Upper lobe of left lung (tissue), 6 donors: ENCODE data around the gene HPRT1. TPM values are rescaled to one million over a fixed set of nuclear protein-coding genes. Genes with fewer than 3 reads are reported as not detected.

Source experiments
- ATAC-seq, 2 donors: fragments of 200-7000 bp; cut with Tn5 transposase; one replicate each; pipeline ENCODE4 v1.9.1; 2022; ENCODE audit warnings: mild to moderate bottlenecking in 2 of 2, moderate library complexity in 2 of 2; ENCODE audit not compliant: low FRiP score in 2 of 2
- DNase-seq, 2 donors: peaks; one replicate each; pipeline ENCODE4 v3.0.0-alpha.2; 2019 to 2020
- H3K27ac ChIP-seq, 4 donors: fragments of 200-600 bp; sonication (generic); one replicate each; pipeline ENCODE4 v1.5.1; 2016 to 2019
- H3K27me3 ChIP-seq, 4 donors: fragments of 200-600 bp; sonication (generic); one replicate each; pipeline ENCODE4 v1.5.1; 2017 to 2019
- H3K36me3 ChIP-seq, 4 donors: fragments of 200-600 bp; sonication (generic); one replicate each; pipeline ENCODE4 v1.5.1; 2016 to 2019
- H3K4me1 ChIP-seq, 4 donors: fragments of 200-600 bp; sonication (generic); one replicate each; pipeline ENCODE4 v1.5.1; 2018 to 2019
- H3K4me3 ChIP-seq, 4 donors: fragments of 200-600 bp; sonication (generic); one replicate each; pipeline ENCODE4 v1.5.1; 2017 to 2019; ENCODE audit warnings: mild to moderate bottlenecking in 2 of 4, moderate library complexity in 1 of 4
- H3K9me3 ChIP-seq, 4 donors: fragments of 200-600 bp; sonication (generic); one replicate each; pipeline ENCODE4 v1.5.1; 2018 to 2019
- EP300 ChIP-seq, 4 donors: sonication (generic); formaldehyde crosslinking; IDR thresholded peaks; one replicate each; pipeline ENCODE4 v1.5.1; 2017; ENCODE audit warnings: antibody characterized with exemption in 4 of 4, control low read depth in 2 of 4
- POLR2A ChIP-seq, 4 donors: fragments of 450-650 bp; IDR thresholded peaks; one replicate each; pipeline ENCODE4 v1.5.1; 2016 to 2017; ENCODE audit warnings: antibody characterized with exemption in 4 of 4, mild to moderate bottlenecking in 2 of 4
- POLR2AphosphoS5 ChIP-seq, 2 donors: sonication (generic); formaldehyde crosslinking; IDR thresholded peaks; one replicate each; pipeline ENCODE4 v1.5.1; 2017; ENCODE audit warnings: antibody characterized with exemption in 2 of 2
- WGBS, 2 donors: methylation state at CpG; one replicate each; pipeline ENCODE4 v1.1.5; 2017 to 2018; 5-methylcytosine and 5-hydroxymethylcytosine counted together
- total RNA-seq, 6 donors: library from RNA; depleted of rRNA in 4 of 6; stranded (reverse); fragments of >200 nt in 4 of 6; gene quantifications; one replicate each; pipeline versions ENCODE4 v1.1.0 to v1.2.1, GENCODE V29; 2016 to 2021
- TF ChIP-seq, protein P1 (sequence below), 6 experiments: fragments of 450-650 bp in 4 of 6; fragments of 200-600 bp in 2 of 6; sonication (generic) in 2 of 6; IDR thresholded peaks; one replicate each; pipeline ENCODE4 v1.5.1; 2016 to 2019; ENCODE audit warnings: antibody characterized with exemption in 6 of 6
- donor health status: DM: no; HTN: no; CAD: no; lungs with moderate emphysema.
- donor health status: DM: no; HTN: yes; CAD: no; lungs with severe emphysema.

The HPRT1 gene
- total RNA-seq, 6 donors from 2014 or later = 4.4 to 17.2 (median 14.5) TPM

DNA sequence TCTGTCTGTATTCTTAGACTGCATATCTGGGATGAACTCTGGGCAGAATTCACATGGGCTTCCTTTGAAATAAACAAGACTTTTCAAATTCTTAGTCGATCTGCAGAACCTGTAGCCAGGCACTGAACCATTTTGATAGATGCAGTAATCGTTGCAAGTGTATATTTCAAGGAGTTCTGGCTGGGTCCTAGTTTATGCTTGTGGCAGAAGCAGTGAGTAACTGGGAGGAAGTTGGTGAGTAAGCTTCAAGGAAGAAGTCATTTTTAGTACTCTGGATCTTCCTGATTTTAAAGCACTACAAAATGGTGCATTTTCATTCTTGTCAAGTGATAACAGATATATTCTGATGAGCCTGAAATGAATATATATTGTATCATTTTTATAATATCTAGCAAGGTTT lies 9.5 kb downstream of the HPRT1 start:
- no peaks in the 10 kb centered on the region for H3K4me1 ChIP-seq
- H3K27me3 ChIP-seq = no peaks in the 10 kb centered on the region
- TF ChIP-seq EP300 (IDR thresholded peaks at IDR 0.05) (no peak), POLR2AphosphoS5 (IDR thresholded peaks at IDR 0.05) (no peak), POLR2A (IDR thresholded peaks at IDR 0.05) (no peak)
- TF ChIP-seq, protein P1, sequence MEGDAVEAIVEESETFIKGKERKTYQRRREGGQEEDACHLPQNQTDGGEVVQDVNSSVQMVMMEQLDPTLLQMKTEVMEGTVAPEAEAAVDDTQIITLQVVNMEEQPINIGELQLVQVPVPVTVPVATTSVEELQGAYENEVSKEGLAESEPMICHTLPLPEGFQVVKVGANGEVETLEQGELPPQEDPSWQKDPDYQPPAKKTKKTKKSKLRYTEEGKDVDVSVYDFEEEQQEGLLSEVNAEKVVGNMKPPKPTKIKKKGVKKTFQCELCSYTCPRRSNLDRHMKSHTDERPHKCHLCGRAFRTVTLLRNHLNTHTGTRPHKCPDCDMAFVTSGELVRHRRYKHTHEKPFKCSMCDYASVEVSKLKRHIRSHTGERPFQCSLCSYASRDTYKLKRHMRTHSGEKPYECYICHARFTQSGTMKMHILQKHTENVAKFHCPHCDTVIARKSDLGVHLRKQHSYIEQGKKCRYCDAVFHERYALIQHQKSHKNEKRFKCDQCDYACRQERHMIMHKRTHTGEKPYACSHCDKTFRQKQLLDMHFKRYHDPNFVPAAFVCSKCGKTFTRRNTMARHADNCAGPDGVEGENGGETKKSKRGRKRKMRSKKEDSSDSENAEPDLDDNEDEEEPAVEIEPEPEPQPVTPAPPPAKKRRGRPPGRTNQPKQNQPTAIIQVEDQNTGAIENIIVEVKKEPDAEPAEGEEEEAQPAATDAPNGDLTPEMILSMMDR (IDR thresholded peaks at IDR 0.05) = no peak
- no peak overlapping the region for H3K27ac ChIP-seq
- WGBS, 2 donors = 50 to 52% methylated on average over 2 of the region's 2 CpGs
- no peaks in the 10 kb centered on the region for H3K36me3 ChIP-seq
- H3K4me3 ChIP-seq = no peak overlapping the region
- H3K9me3 ChIP-seq = no peaks in the 10 kb centered on the region
- DNase-seq (no peak), ATAC-seq (no peak)

DNA sequence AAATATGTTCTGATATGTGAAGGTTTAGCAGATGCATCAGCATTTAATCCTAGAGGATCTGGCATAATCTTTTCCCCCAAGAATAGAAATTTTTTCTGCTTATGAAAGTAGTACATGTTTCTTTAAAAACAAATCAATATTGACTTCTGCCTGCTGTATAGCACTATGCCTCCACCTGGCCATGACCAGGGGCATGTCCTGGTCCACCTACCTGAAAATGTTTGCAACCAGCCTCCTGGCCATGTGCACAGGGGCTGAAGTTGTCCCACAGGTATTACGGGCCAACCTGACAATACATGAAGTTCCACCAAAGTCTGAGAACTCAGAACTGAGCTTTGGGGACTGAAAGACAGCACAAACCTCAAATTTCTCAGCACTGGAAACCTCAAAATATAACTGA lies 10.0 kb downstream of the HPRT1 start:
- WGBS, 2 donors = 100% methylated on average over 1 of the region's 1 CpG
- Histone ChIP-seq H3K27me3 (no peaks in the 10 kb centered on the region), H3K36me3 (peaks cover 0 to under 1% (median 0%) of the 10 kb centered on the region in 4 donors), H3K27ac (no peak overlapping the region), H3K9me3 (no peaks in the 10 kb centered on the region), H3K4me3 (no peak overlapping the region), H3K4me1 (no peaks in the 10 kb centered on the region)
- ATAC-seq (no peak), DNase-seq (no peak)
- TF ChIP-seq POLR2A (IDR thresholded peaks at IDR 0.05) = no peak
- TF ChIP-seq EP300 (IDR thresholded peaks at IDR 0.05) = no peak
- no peak for TF ChIP-seq POLR2AphosphoS5 (IDR thresholded peaks at IDR 0.05)
- TF ChIP-seq, protein P1 (IDR thresholded peaks at IDR 0.05) = no peak

DNA sequence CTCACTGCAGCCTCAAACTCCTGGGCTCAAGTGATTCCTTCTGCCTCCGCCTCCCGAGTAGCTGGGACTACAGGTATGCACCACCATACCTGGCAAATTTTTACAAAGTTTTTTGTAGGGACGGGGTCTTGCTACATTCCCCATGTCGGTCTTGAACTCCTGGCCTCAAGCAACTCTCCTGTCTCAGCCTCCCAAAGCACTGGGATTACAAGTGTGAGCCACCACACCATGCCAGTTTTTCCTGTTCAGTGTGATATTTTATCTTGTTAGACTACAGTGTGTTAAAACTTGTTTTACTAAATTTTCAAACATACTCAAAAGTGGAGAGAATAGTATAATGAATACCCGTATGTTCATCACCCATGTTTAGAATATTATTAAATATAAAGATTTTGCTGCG lies 12.1 kb downstream of the HPRT1 start:
- ATAC-seq = no peak
- no peak for TF ChIP-seq POLR2AphosphoS5 (IDR thresholded peaks at IDR 0.05)
- TF ChIP-seq POLR2A (IDR thresholded peaks at IDR 0.05) = no peak
- TF ChIP-seq, protein P1 (IDR thresholded peaks at IDR 0.05) = no peak
- TF ChIP-seq EP300 (IDR thresholded peaks at IDR 0.05) = no peak
- H3K9me3 ChIP-seq = no peaks in the 10 kb centered on the region
- 83 to 91% methylated on average over 6 of the region's 6 CpGs for WGBS, 2 donors
- peaks cover 0 to 6% (median 0%) of the 10 kb centered on the region in 4 donors for H3K36me3 ChIP-seq
- no peak overlapping the region for H3K4me3 ChIP-seq
- no peak for DNase-seq
- H3K27ac ChIP-seq = no peak overlapping the region
- no peaks in the 10 kb centered on the region for H3K27me3 ChIP-seq
- H3K4me1 ChIP-seq = no peaks in the 10 kb centered on the region

DNA sequence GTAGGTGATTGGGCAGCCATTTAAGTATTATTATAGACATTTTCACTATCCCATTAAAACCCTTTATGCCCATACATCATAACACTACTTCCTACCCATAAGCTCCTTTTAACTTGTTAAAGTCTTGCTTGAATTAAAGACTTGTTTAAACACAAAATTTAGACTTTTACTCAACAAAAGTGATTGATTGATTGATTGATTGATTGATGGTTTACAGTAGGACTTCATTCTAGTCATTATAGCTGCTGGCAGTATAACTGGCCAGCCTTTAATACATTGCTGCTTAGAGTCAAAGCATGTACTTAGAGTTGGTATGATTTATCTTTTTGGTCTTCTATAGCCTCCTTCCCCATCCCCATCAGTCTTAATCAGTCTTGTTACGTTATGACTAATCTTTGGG lies 16.3 kb downstream of the HPRT1 start:
- Histone ChIP-seq H3K4me1 (no peaks in the 10 kb centered on the region), H3K4me3 (no peak overlapping the region), H3K27me3 (no peaks in the 10 kb centered on the region), H3K9me3 (no peaks in the 10 kb centered on the region), H3K27ac (no peak overlapping the region), H3K36me3 (peaks cover 0 to 6% (median 0%) of the 10 kb centered on the region in 4 donors)
- WGBS, 2 donors = 83 to 95% methylated on average over 1 of the region's 1 CpG
- no peak for TF ChIP-seq POLR2AphosphoS5 (IDR thresholded peaks at IDR 0.05)
- TF ChIP-seq, protein P1 (IDR thresholded peaks at IDR 0.05) = no peak
- TF ChIP-seq POLR2A (IDR thresholded peaks at IDR 0.05) = no peak
- TF ChIP-seq EP300 (IDR thresholded peaks at IDR 0.05) = no peak
- DNase-seq (no peak), ATAC-seq (no peak)

DNA sequence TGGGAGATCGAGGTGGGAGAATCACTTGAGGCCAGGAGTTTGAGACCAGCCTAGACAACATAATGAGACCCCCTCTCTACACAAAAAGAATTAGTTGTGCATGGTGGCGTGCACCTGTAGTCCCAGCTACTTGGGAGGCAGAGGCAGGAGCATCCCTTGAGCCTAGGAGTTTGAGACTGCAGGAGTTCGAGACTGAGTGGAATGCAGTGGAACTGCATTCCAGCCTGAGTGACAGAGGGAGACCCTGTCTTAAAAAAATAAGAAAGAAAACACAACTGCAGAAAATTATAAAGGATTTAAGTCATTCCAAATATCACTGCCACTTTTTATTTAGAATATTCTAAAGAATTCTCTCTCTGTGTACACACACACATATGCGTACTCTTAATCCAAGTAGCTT lies 18.4 kb downstream of the HPRT1 start:
- Histone ChIP-seq H3K4me3 (no peak overlapping the region), H3K4me1 (no peaks in the 10 kb centered on the region), H3K27me3 (no peaks in the 10 kb centered on the region), H3K36me3 (peaks cover 0 to 6% (median 0%) of the 10 kb centered on the region in 4 donors), H3K27ac (no peak overlapping the region), H3K9me3 (no peaks in the 10 kb centered on the region)
- WGBS, 2 donors = 82 to 98% methylated on average over 4 of the region's 4 CpGs
- DNase-seq (no peak), ATAC-seq (no peak)
- TF ChIP-seq POLR2A (IDR thresholded peaks at IDR 0.05) (no peak), EP300 (IDR thresholded peaks at IDR 0.05) (no peak), POLR2AphosphoS5 (IDR thresholded peaks at IDR 0.05) (no peak)
- TF ChIP-seq, protein P1 (IDR thresholded peaks at IDR 0.05) = no peak
